Bronchial epithelial cell (primary cell): Measurements from ENCODE around the gene PDE1C. TPM values are rescaled to one million over a fixed set of nuclear protein-coding genes. Genes with fewer than 3 reads are reported as not detected.

Experiments
- DNase-seq: peaks from one replicate; pipeline ENCODE4 v3.0.0-alpha.2; 2010; ENCODE audit warnings: low read depth
- FAIRE-seq: peaks from 2 replicates; lab custom pipeline; 2011; peaks lifted over from hg19 to GRCh38; lab: Jason Lieb, UNC
- H3K27me3 ChIP-seq: 2 replicates; pipeline ENCODE4 v1.5.1; 2011; ENCODE audit warnings: low read length; ENCODE audit not compliant: control insufficient read depth, insufficient read depth
- H3K36me3 ChIP-seq: 2 replicates; pipeline ENCODE4 v1.5.1; 2011; ENCODE audit warnings: low read length; ENCODE audit not compliant: control insufficient read depth, insufficient read depth
- H3K4me3 ChIP-seq: 2 replicates; pipeline ENCODE4 v1.5.1; 2011; ENCODE audit warnings: mild to moderate bottlenecking, low read depth, low read length, control low read depth
- CTCF ChIP-seq: IDR thresholded peaks from 2 replicates; pipeline ENCODE4 v1.5.1; 2011; ENCODE audit warnings: mild to moderate bottlenecking, moderate library complexity, low read length, control low read depth, inconsistent platforms; ENCODE audit not compliant: insufficient read depth, severe bottlenecking
- total RNA-seq: library from RNA; depleted of rRNA; stranded (reverse); fragments of >200 nt; gene quantifications from 2 replicates; pipeline ENCODE4 v1.2.1, GENCODE V29; 2014

The PDE1C gene
- total RNA-seq, 1 donor from 2014 or later: not detected

- FAIRE-seq: no peak
- Histone ChIP-seq H3K4me3 (no peak overlapping the region), H3K36me3 (no peaks in the 10 kb centered on the region), H3K27me3 (no peaks in the 10 kb centered on the region)
- no peak for DNase-seq
- TF ChIP-seq CTCF: no peak
These were observed 302.4 kb downstream of the PDE1C start for GRCh38 chr7:31767686-31768358.

GRCh38 chr7:31764462-31764861, 305.7 kb downstream of the PDE1C start:
- Histone ChIP-seq H3K27me3 (no peaks in the 10 kb centered on the region), H3K4me3 (no peak overlapping the region), H3K36me3 (no peaks in the 10 kb centered on the region)
- TF ChIP-seq CTCF: no peak
- no peak for FAIRE-seq
- no peak for DNase-seq

GRCh38 chr7:31763548-31763947, 306.7 kb downstream of the PDE1C start:
- FAIRE-seq: no peak
- DNase-seq: no peak
- Histone ChIP-seq H3K27me3 (no peaks in the 10 kb centered on the region), H3K36me3 (no peaks in the 10 kb centered on the region), H3K4me3 (no peak overlapping the region)
- peak; percentile 3 for TF ChIP-seq CTCF

GRCh38 chr7:31761646-31762045, 308.6 kb downstream of the PDE1C start:
- DNase-seq (no peak), FAIRE-seq (no peak)
- H3K27me3 ChIP-seq: no peaks in the 10 kb centered on the region

GRCh38 chr7:31758755-31759154, 311.5 kb downstream of the PDE1C start:
- Histone ChIP-seq H3K36me3 (no peaks in the 10 kb centered on the region), H3K27me3 (no peaks in the 10 kb centered on the region), H3K4me3 (no peak overlapping the region)
- TF ChIP-seq CTCF: no peak
- DNase-seq (no peak), FAIRE-seq (no peak)

More at GRCh38 chr7:31761646-31762045, 308.6 kb downstream of the PDE1C start:
- no peak for TF ChIP-seq CTCF
- Histone ChIP-seq H3K4me3 (no peak overlapping the region), H3K36me3 (no peaks in the 10 kb centered on the region)

- TF ChIP-seq CTCF: no peak
- FAIRE-seq (no peak), DNase-seq (no peak)
- Histone ChIP-seq H3K27me3 (no peaks in the 10 kb centered on the region), H3K36me3 (no peaks in the 10 kb centered on the region), H3K4me3 (no peak overlapping the region)
These were observed 318.5 kb downstream of the PDE1C start for GRCh38 chr7:31751726-31752125.
